OCI-LY3 (cell line): ENCODE measurements around the gene MARK1.

Experiments used
- EZH2phosphoT487 ChIP-seq: fragments of 200-600 bp; shearing (Covaris generic); IDR thresholded peaks from 2 replicates; pipeline ENCODE4 v1.6.1; 2018; ENCODE audit warnings: antibody characterized with exemption, mixed run types, low read depth
- TF ChIP-seq, protein P1 (sequence below): fragments of 200-600, 300-600 bp; sonication (generic); IDR thresholded peaks from 2 replicates; pipeline ENCODE4 v1.5.1; 2014; ENCODE audit warnings: antibody characterized with exemption, low read length, low read depth

GRCh38 chr1:220708244-220708643 is 180.3 kb downstream of the MARK1 start:
- TF ChIP-seq, protein P1, sequence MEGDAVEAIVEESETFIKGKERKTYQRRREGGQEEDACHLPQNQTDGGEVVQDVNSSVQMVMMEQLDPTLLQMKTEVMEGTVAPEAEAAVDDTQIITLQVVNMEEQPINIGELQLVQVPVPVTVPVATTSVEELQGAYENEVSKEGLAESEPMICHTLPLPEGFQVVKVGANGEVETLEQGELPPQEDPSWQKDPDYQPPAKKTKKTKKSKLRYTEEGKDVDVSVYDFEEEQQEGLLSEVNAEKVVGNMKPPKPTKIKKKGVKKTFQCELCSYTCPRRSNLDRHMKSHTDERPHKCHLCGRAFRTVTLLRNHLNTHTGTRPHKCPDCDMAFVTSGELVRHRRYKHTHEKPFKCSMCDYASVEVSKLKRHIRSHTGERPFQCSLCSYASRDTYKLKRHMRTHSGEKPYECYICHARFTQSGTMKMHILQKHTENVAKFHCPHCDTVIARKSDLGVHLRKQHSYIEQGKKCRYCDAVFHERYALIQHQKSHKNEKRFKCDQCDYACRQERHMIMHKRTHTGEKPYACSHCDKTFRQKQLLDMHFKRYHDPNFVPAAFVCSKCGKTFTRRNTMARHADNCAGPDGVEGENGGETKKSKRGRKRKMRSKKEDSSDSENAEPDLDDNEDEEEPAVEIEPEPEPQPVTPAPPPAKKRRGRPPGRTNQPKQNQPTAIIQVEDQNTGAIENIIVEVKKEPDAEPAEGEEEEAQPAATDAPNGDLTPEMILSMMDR, result no peak
- no peak for TF ChIP-seq EZH2phosphoT487
